Esophagus squamous epithelium (tissue), 4 donors: ENCODE results near the gene CLDN17.

Experiments used
- POLR2A ChIP-seq, 4 donors: fragments of 450-650 bp; IDR thresholded peaks; one replicate each; pipeline ENCODE4 v1.6.1; 2017; ENCODE audit warnings: antibody characterized with exemption in 4 of 4, mild to moderate bottlenecking in 4 of 4, moderate library complexity in 3 of 4
- TF ChIP-seq, protein P1 (sequence below), 6 experiments: fragments of 450-650 bp in 4 of 6; fragments of 200-600 bp in 2 of 6; sonication (generic) in 2 of 6; IDR thresholded peaks; one replicate each; pipeline ENCODE4 v1.5.1; 2016 to 2019; ENCODE audit warnings: antibody characterized with exemption in 6 of 6, mild to moderate bottlenecking in 4 of 6, moderate library complexity in 4 of 6

GRCh38 chr21:30216041-30216723 is 49.6 kb upstream of the CLDN17 start, which contains the start of gene CLDN8:
- TF ChIP-seq, protein P1, sequence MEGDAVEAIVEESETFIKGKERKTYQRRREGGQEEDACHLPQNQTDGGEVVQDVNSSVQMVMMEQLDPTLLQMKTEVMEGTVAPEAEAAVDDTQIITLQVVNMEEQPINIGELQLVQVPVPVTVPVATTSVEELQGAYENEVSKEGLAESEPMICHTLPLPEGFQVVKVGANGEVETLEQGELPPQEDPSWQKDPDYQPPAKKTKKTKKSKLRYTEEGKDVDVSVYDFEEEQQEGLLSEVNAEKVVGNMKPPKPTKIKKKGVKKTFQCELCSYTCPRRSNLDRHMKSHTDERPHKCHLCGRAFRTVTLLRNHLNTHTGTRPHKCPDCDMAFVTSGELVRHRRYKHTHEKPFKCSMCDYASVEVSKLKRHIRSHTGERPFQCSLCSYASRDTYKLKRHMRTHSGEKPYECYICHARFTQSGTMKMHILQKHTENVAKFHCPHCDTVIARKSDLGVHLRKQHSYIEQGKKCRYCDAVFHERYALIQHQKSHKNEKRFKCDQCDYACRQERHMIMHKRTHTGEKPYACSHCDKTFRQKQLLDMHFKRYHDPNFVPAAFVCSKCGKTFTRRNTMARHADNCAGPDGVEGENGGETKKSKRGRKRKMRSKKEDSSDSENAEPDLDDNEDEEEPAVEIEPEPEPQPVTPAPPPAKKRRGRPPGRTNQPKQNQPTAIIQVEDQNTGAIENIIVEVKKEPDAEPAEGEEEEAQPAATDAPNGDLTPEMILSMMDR (IDR thresholded peaks at IDR 0.05), result no peak
- TF ChIP-seq POLR2A (IDR thresholded peaks at IDR 0.05), result no peak
